Measurements from ENCODE around the gene SLC24A3. TPM values are rescaled to one million over a fixed set of nuclear protein-coding genes. Genes with fewer than 3 reads are reported as not detected.

Gene SLC24A3
- total RNA-seq, 1 donor from 2014 or later: 0.21 TPM

GRCh38 chr20:19382386-19383340 is 170.2 kb downstream of the SLC24A3 start:
- no peak overlapping the region for H2AFZ ChIP-seq (replicated peaks)
- no peak overlapping the region for H3K9ac ChIP-seq
- no peak overlapping the region for H3K4me3 ChIP-seq
- no peaks in the 10 kb centered on the region for H3K36me3 ChIP-seq
- no peak overlapping the region for H3K4me3 Mint-ChIP-seq
- H3K9me3 Mint-ChIP-seq: no peaks in the 10 kb centered on the region
- H3K4me1 Mint-ChIP-seq: peaks cover 9% of the 10 kb centered on the region
- H3K27ac Mint-ChIP-seq: no peak overlapping the region
- TF ChIP-seq EZH2phosphoT487 (IDR thresholded peaks at IDR 0.05): no peak
- no peak for TF ChIP-seq CTCF (IDR thresholded peaks at IDR 0.05)
- no peak for TF ChIP-seq EZH2 (IDR thresholded peaks at IDR 0.05)
- H3F3A ChIP-seq (ENCODE audit: low read depth): no peaks in the 10 kb centered on the region
- H3K4me2 ChIP-seq: no peak overlapping the region
- H3K27me3 ChIP-seq: no peaks in the 10 kb centered on the region
- no peaks in the 10 kb centered on the region for H3K4me1 ChIP-seq
- H3K9me3 ChIP-seq (ENCODE audit: low read depth): no peaks in the 10 kb centered on the region
- no peaks in the 10 kb centered on the region for H3K36me3 Mint-ChIP-seq
- no peaks in the 10 kb centered on the region for H3K79me2 ChIP-seq (ENCODE audit: low read depth)
- peaks cover 2% of the 10 kb centered on the region for H3K27me3 Mint-ChIP-seq (ENCODE audit: insufficient read depth, low read depth)
- H3K27ac ChIP-seq: no peak overlapping the region
- no peak for DNase-seq (ENCODE audit: low spot score)
- no peaks in the 10 kb centered on the region for H4K20me1 ChIP-seq (ENCODE audit: low read depth)

DNA sequence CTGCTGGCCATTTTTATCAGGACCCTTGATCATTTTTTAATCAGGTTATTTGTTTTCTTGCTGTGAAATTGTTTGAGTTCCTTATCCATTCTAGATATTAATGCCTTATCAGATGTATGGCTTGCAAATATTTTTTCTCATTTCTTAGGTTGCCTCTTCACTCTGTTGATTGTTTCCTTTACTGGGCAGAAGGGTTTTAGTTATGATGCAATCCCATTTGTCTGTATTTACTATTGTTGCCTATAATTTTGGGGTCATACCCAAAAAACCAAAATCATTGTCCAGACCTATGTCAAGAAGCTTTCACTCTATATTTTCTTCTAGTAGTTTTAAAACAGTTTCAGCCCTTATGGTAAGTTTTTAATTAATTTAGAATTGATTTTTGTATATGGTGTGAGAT is 172.5 kb downstream of the SLC24A3 start:
- Histone ChIP-seq H3K4me1 (no peaks in the 10 kb centered on the region), H2AFZ (replicated peaks) (no peak overlapping the region), H3K9ac (no peak overlapping the region), H3K4me3 (no peak overlapping the region), H3K27ac (no peak overlapping the region), H3K4me2 (no peak overlapping the region), H4K20me1 (ENCODE audit: low read depth) (no peaks in the 10 kb centered on the region), H3K79me2 (ENCODE audit: low read depth) (no peaks in the 10 kb centered on the region), H3K27me3 (no peaks in the 10 kb centered on the region), H3K9me3 (ENCODE audit: low read depth) (no peaks in the 10 kb centered on the region), H3F3A (ENCODE audit: low read depth) (no peaks in the 10 kb centered on the region), H3K36me3 (no peaks in the 10 kb centered on the region)
- Mint-ChIP-seq H3K27me3 (ENCODE audit: insufficient read depth, low read depth) (no peaks in the 10 kb centered on the region), H3K4me1 (peaks cover 9% of the 10 kb centered on the region), H3K4me3 (no peak overlapping the region), H3K9me3 (peaks cover 3% of the 10 kb centered on the region), H3K36me3 (no peaks in the 10 kb centered on the region), H3K27ac (no peak overlapping the region)
- TF ChIP-seq CTCF (IDR thresholded peaks at IDR 0.05): no peak
- no peak for TF ChIP-seq EZH2phosphoT487 (IDR thresholded peaks at IDR 0.05)
- TF ChIP-seq EZH2 (IDR thresholded peaks at IDR 0.05): no peak
- DNase-seq (ENCODE audit: low spot score): no peak

DNA sequence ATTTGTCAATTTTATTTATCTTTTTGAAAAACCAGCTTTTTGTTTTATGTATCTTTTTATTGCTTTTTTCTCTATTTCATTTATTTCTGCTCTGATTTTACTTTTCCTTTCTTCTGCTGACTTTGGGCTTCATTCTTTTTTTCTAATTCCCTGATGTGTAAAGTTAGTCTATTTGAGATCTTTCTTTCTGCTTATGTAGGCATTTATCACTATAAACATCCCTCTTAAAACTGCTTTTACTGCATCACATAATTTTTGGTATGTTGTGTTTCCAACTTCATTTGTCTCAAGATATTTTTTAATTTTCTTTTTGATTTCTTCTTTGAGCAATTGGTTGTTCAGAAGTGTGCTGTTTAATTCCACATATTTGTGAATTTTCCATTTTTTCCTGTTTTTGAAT is 174.8 kb downstream of the SLC24A3 start:
- Histone ChIP-seq H3K9me3 (ENCODE audit: low read depth) (no peaks in the 10 kb centered on the region), H3F3A (ENCODE audit: low read depth) (no peaks in the 10 kb centered on the region), H3K27me3 (no peaks in the 10 kb centered on the region), H3K27ac (no peak overlapping the region), H3K4me1 (no peaks in the 10 kb centered on the region), H3K79me2 (ENCODE audit: low read depth) (no peaks in the 10 kb centered on the region), H3K4me2 (no peak overlapping the region), H2AFZ (replicated peaks) (no peak overlapping the region), H3K36me3 (no peaks in the 10 kb centered on the region), H3K9ac (no peak overlapping the region), H4K20me1 (ENCODE audit: low read depth) (no peaks in the 10 kb centered on the region), H3K4me3 (no peak overlapping the region)
- Mint-ChIP-seq H3K27ac (no peak overlapping the region), H3K4me3 (no peak overlapping the region), H3K36me3 (no peaks in the 10 kb centered on the region), H3K4me1 (no peaks in the 10 kb centered on the region), H3K27me3 (ENCODE audit: insufficient read depth, low read depth) (no peaks in the 10 kb centered on the region), H3K9me3 (peaks cover 4% of the 10 kb centered on the region)
- no peak for DNase-seq (ENCODE audit: low spot score)
- TF ChIP-seq EZH2 (IDR thresholded peaks at IDR 0.05) (no peak), EZH2phosphoT487 (IDR thresholded peaks at IDR 0.05) (no peak), CTCF (IDR thresholded peaks at IDR 0.05) (no peak)
